Natural killer cell (primary cell): ENCODE results near the gene LARGE1. TPM values are rescaled to one million over a fixed set of nuclear protein-coding genes. Genes with fewer than 3 reads are reported as not detected.

ENCODE experiments used
- ATAC-seq, 3 donors: fragments of 150-1000 bp in 2 of 3; fragments of 200-7000 bp in 1 of 3; cut with Tn5 transposase; 1 replicate in 1 of 3; 2 replicates in 2 of 3; pipeline ENCODE4 v1.10.0; 2021; ENCODE audit warnings: mild to moderate bottlenecking in 2 of 3, moderate library complexity in 2 of 3
- DNase-seq, 2 donors: peaks; one replicate each; pipeline versions ENCODE4 v3.0.0 to v3.0.0-alpha.2; 2013 to 2021; ENCODE audit warnings: mixed read lengths in 1 of 2
- H3K27ac ChIP-seq: one replicate; pipeline ENCODE4 v1.5.1; 2013; ENCODE audit warnings: mild to moderate bottlenecking, low read length
- H3K27me3 ChIP-seq: one replicate; pipeline ENCODE4 v1.6.1; 2013; ENCODE audit warnings: low read length; ENCODE audit not compliant: control insufficient read depth, insufficient read depth
- H3K36me3 ChIP-seq: one replicate; pipeline ENCODE4 v1.6.1; 2013; ENCODE audit warnings: low read length; ENCODE audit not compliant: control insufficient read depth, insufficient read depth
- H3K4me1 ChIP-seq: one replicate; pipeline ENCODE4 v1.6.1; 2013; ENCODE audit warnings: low read length; ENCODE audit not compliant: control insufficient read depth, insufficient read depth
- H3K4me3 ChIP-seq: one replicate; pipeline ENCODE4 v1.5.1; 2013; ENCODE audit warnings: low read length
- H3K9me3 ChIP-seq: one replicate; pipeline ENCODE4 v1.6.1; 2013; ENCODE audit warnings: low read length; ENCODE audit not compliant: control insufficient read depth, insufficient read depth
- H3K27ac Mint-ChIP-seq, 2 donors: one replicate each; pipeline ENCODE4 v1.8.0; 2022; ENCODE audit warnings: mild to moderate bottlenecking in 2 of 2, mixed read lengths in 2 of 2, moderate library complexity in 1 of 2
- H3K27me3 Mint-ChIP-seq, 2 donors: one replicate each; pipeline ENCODE4 v1.8.0; 2022; ENCODE audit warnings: low read depth in 2 of 2, mixed read lengths in 2 of 2
- H3K36me3 Mint-ChIP-seq: one replicate; pipeline ENCODE4 v1.8.0; 2022; ENCODE audit warnings: mixed read lengths
- H3K4me1 Mint-ChIP-seq, 2 donors: one replicate each; pipeline ENCODE4 v1.8.0; 2022; ENCODE audit warnings: mixed read lengths in 2 of 2
- H3K4me3 Mint-ChIP-seq: one replicate; pipeline ENCODE4 v1.8.0; 2022; ENCODE audit warnings: mild to moderate bottlenecking, moderate library complexity, mixed read lengths
- H3K9me3 Mint-ChIP-seq, 2 donors: one replicate each; pipeline ENCODE4 v1.8.0; 2022; ENCODE audit warnings: mixed read lengths in 2 of 2
- CTCF ChIP-seq: fragments of 200-600 bp; IDR thresholded peaks from one replicate; pipeline ENCODE4 v1.8.0; 2022; ENCODE audit warnings: antibody characterized with exemption
- WGBS: methylation state at CpG from one replicate; pipeline ENCODE4 v1.1.7; 2013; ENCODE audit warnings: missing lambda C conversion rate; ENCODE audit not compliant: insufficient coverage; 5-methylcytosine and 5-hydroxymethylcytosine counted together
- intact Hi-C: fragments of 100-400 bp; cut with micrococcal nuclease; formaldehyde crosslinking; loops from one replicate; pipeline ENCODE4 v1.14.2; 2022
- total RNA-seq, 4 donors: library from RNA; stranded (reverse); fragments of 120-200 nt in 1 of 4; gene quantifications; one replicate each; pipeline versions ENCODE4 v1.2.3 to v1.2.4, GENCODE V29; 2013 to 2022

Gene LARGE1
- total RNA-seq, 3 donors from 2014 or later (not counting 1 experiment from before 2014, with no cell fraction given), result 2.6 to 11.6 (median 4.1) TPM

- DNase-seq, result no peak
- no peak for ATAC-seq
- Mint-ChIP-seq H3K27ac (no peak overlapping the region), H3K27me3 (no peaks in the 10 kb centered on the region), H3K4me1 (peaks cover 0 to under 1% of the 10 kb centered on the region in 2 donors), H3K4me3 (no peak overlapping the region), H3K36me3 (no peaks in the 10 kb centered on the region), H3K9me3 (no peaks in the 10 kb centered on the region)
- intact Hi-C loops, result no loop called here
- Histone ChIP-seq H3K36me3 (no peaks in the 10 kb centered on the region), H3K4me3 (no peak overlapping the region), H3K27me3 (no peaks in the 10 kb centered on the region), H3K4me1 (peaks cover 4% of the 10 kb centered on the region), H3K27ac (no peak overlapping the region), H3K9me3 (no peaks in the 10 kb centered on the region)
- TF ChIP-seq CTCF, result no peak
- 93% methylated on average over 8 of the region's 9 CpGs for WGBS
Measured at GRCh38 chr22:33561149-33561807, 359.0 kb downstream of the LARGE1 start.

GRCh38 chr22:33557836-33558235 is 362.4 kb downstream of the LARGE1 start:
- H3K4me1 Mint-ChIP-seq, result peaks cover 7 to 13% of the 10 kb centered on the region in 2 donors
- no peak overlapping the region for H3K4me3 Mint-ChIP-seq
- ATAC-seq (no peak), DNase-seq (no peak)
- H3K36me3 ChIP-seq, result no peaks in the 10 kb centered on the region
- H3K4me1 ChIP-seq, result peaks cover 29% of the 10 kb centered on the region
- H3K27ac Mint-ChIP-seq, result no peak overlapping the region
- no peaks in the 10 kb centered on the region for H3K9me3 Mint-ChIP-seq
- no peaks in the 10 kb centered on the region for H3K27me3 ChIP-seq
- no peak overlapping the region for H3K27ac ChIP-seq
- H3K27me3 Mint-ChIP-seq, result peaks cover 0 to 4% of the 10 kb centered on the region in 2 donors
- no peak for TF ChIP-seq CTCF
- no peaks in the 10 kb centered on the region for H3K36me3 Mint-ChIP-seq
- intact Hi-C loops, result no loop called here
- no peak overlapping the region for H3K4me3 ChIP-seq
- WGBS, result 89% methylated on average over 7 of the region's 7 CpGs
- no peaks in the 10 kb centered on the region for H3K9me3 ChIP-seq

GRCh38 chr22:33555814-33556522 is 364.3 kb downstream of the LARGE1 start:
- no peak for ATAC-seq
- Histone ChIP-seq H3K27me3 (no peaks in the 10 kb centered on the region), H3K4me1 (peaks cover 31% of the 10 kb centered on the region), H3K36me3 (no peaks in the 10 kb centered on the region), H3K9me3 (no peaks in the 10 kb centered on the region), H3K4me3 (no peak overlapping the region), H3K27ac (peak overlapping the region; percentile 8)
- Mint-ChIP-seq H3K4me3 (no peak overlapping the region), H3K36me3 (no peaks in the 10 kb centered on the region), H3K9me3 (no peaks in the 10 kb centered on the region), H3K27ac (peak overlapping the region in 1 of 2 donors; percentile 8), H3K4me1 (peaks cover 7 to 13% of the 10 kb centered on the region in 2 donors), H3K27me3 (peaks cover 0 to 4% of the 10 kb centered on the region in 2 donors)
- TF ChIP-seq CTCF, result no peak
- 52% methylated on average over 4 of the region's 5 CpGs for WGBS
- no peak for DNase-seq
- intact Hi-C loops, result no loop called here
